ENCODE results near the gene AGAP3. TPM values are rescaled to one million over a fixed set of nuclear protein-coding genes. Genes with fewer than 3 reads are reported as not detected.

AGAP3 gene
- total RNA-seq, 2 donors from 2014 or later, result 50.8 to 79.2 TPM

- Histone ChIP-seq H3K36me3 (no peaks in the 10 kb centered on the region), H3K27me3 (no peaks in the 10 kb centered on the region), H3K9ac (ENCODE audit: low read depth in 2 of 2, low read length in 2 of 2) (peak within 1 kb of the TSS; percentile 84 to 98), H3K4me1 (peaks cover 24% of the 10 kb centered on the region), H3K27ac (peak within 1 kb of the TSS; percentile 96), H3K4me3 (peak within 1 kb of the TSS; percentile 46), H3K9me3 (no peaks in the 10 kb centered on the region)
- DNase-seq, result peak; percentile 83
- TF ChIP-seq CTCF (IDR thresholded peaks at IDR 0.05), result peak; percentile 33
- intact Hi-C loops (cut with DNase I), result no loop called here
Measured at GRCh38 chr7:151059367-151060112, 26.7 kb upstream of the AGAP3 start, which contains the start of gene SLC4A2. Gene SLC4A2 (plus strand): TSS chr7:151059589. CDS start chr7:151061988, 2,399 bp downstream.

GRCh38 chr7:151060113-151060415, 26.2 kb upstream of the AGAP3 start:
- intact Hi-C loops (cut with DNase I), result no loop called here
- peak overlapping the region; percentile 46 for H3K4me3 ChIP-seq
- H3K4me1 ChIP-seq, result peaks cover 24% of the 10 kb centered on the region
- H3K27ac ChIP-seq, result peak overlapping the region; percentile 96
- peak overlapping the region; percentile 84 to 98 for H3K9ac ChIP-seq (ENCODE audit: low read depth in 2 of 2, low read length in 2 of 2)
- H3K9me3 ChIP-seq, result no peaks in the 10 kb centered on the region
- no peaks in the 10 kb centered on the region for H3K27me3 ChIP-seq
- DNase-seq, result no peak
- no peaks in the 10 kb centered on the region for H3K36me3 ChIP-seq
- TF ChIP-seq CTCF (IDR thresholded peaks at IDR 0.05), result no peak

- H3K4me1 ChIP-seq, result peaks cover 24% of the 10 kb centered on the region
- H3K9ac ChIP-seq (ENCODE audit: low read depth in 2 of 2, low read length in 2 of 2), result peak overlapping the region; percentile 84 to 98
- H3K36me3 ChIP-seq, result no peaks in the 10 kb centered on the region
- no peaks in the 10 kb centered on the region for H3K9me3 ChIP-seq
- peak overlapping the region; percentile 96 for H3K27ac ChIP-seq
- H3K4me3 ChIP-seq, result peak overlapping the region; percentile 46
- no peaks in the 10 kb centered on the region for H3K27me3 ChIP-seq
- intact Hi-C loops (cut with DNase I), result no loop called here
- no peak for TF ChIP-seq CTCF (IDR thresholded peaks at IDR 0.05)
- DNase-seq, result peak; percentile 72
Measured at GRCh38 chr7:151060416-151061212, 25.7 kb upstream of the AGAP3 start.

GRCh38 chr7:151061213-151062110, 24.8 kb upstream of the AGAP3 start:
- Histone ChIP-seq H3K27ac (no peak overlapping the region), H3K36me3 (no peaks in the 10 kb centered on the region)
- DNase-seq, result peak; percentile 36

More at GRCh38 chr7:151061213-151062110, 24.8 kb upstream of the AGAP3 start:
- TF ChIP-seq CTCF (IDR thresholded peaks at IDR 0.05), result no peak
- Histone ChIP-seq H3K9ac (ENCODE audit: low read depth in 2 of 2, low read length in 2 of 2) (peak overlapping the region in 1 of 2 donors; percentile 98), H3K4me1 (peaks cover 24% of the 10 kb centered on the region), H3K9me3 (no peaks in the 10 kb centered on the region), H3K27me3 (no peaks in the 10 kb centered on the region), H3K4me3 (no peak overlapping the region)
- intact Hi-C loops (cut with DNase I), result no loop called here

Data from colonic mucosa (tissue), 4 donors.